Stomach smooth muscle (tissue), 2 donors: ENCODE results near the gene PARD6G.

ENCODE experiments used
- H3K27ac ChIP-seq: one replicate; pipeline ENCODE4 v1.7.0; 2013; ENCODE audit warnings: mild to moderate bottlenecking, low read length, inconsistent platforms
- H3K27me3 ChIP-seq, 2 donors: one replicate each; pipeline ENCODE4 v1.7.0; 2013; ENCODE audit warnings: low read length in 2 of 2; ENCODE audit not compliant: insufficient read depth in 2 of 2, control insufficient read depth in 1 of 2
- H3K36me3 ChIP-seq, 2 donors: one replicate each; pipeline ENCODE4 v1.7.0; 2013; ENCODE audit warnings: low read length in 2 of 2; ENCODE audit not compliant: control insufficient read depth in 2 of 2, insufficient read depth in 2 of 2
- H3K4me1 ChIP-seq: one replicate; pipeline ENCODE4 v1.7.0; 2013; ENCODE audit warnings: low read length; ENCODE audit not compliant: control insufficient read depth, insufficient read depth
- H3K4me3 ChIP-seq, 2 donors: one replicate each; pipeline ENCODE4 v1.7.0; 2013; ENCODE audit warnings: low read length in 2 of 2
- H3K9ac ChIP-seq, 2 donors: one replicate each; pipeline ENCODE4 v1.7.0; 2013; ENCODE audit warnings: low read length in 2 of 2, mild to moderate bottlenecking in 1 of 2
- H3K9me3 ChIP-seq, 2 donors: one replicate each; pipeline ENCODE4 v1.7.0; 2013; ENCODE audit warnings: low read length in 2 of 2; ENCODE audit not compliant: control insufficient read depth in 2 of 2
- donor health status: healthy.
- donor health status: Pancreatic carcinoma.

PARD6G gene

DNA sequence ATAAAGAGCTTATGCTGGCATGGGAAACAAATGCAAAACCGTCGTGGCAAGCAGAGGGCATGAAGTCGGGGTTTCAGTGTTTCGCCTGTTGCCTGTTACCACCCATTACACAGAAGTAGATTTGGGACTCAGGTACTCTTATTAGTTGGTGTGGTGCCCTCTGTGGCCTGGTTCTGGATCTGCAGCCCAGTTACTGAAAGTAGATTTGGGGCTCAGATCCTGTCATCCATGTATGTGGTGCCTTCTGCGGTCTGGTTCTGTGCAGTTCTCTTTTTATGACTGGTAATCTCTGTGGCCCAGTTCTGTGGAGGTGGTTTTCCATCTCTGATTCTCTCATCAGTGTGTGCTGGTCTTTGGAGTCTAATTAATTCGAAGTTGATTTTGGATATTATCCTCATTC is 93.0 kb downstream of the PARD6G start:
- Histone ChIP-seq H3K27ac (no peak overlapping the region), H3K9me3 (no peaks in the 10 kb centered on the region), H3K36me3 (no peaks in the 10 kb centered on the region), H3K4me3 (no peak overlapping the region), H3K27me3 (no peaks in the 10 kb centered on the region), H3K9ac (no peak overlapping the region), H3K4me1 (no peaks in the 10 kb centered on the region)

DNA sequence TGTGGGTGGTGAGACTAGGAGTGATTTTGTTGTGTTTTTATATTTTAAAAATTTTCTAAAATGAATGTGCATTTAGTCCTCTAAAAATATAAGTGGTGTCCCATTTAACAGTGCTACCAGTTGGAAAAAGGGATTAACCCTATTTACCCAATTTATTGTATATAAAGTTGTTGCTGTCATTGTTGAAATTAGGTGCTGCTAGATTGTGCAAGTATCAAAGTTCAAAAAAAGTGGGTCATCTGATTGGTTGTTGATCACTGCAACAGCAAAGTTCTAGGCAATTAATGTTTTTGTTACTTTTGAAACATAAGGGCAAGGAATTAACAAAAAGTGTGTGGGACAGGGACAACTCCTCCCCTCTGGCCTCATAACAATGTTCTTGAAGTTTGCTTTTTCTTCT is 97.6 kb downstream of the PARD6G start:
- H3K36me3 ChIP-seq, result peaks cover 0 to 5% of the 10 kb centered on the region in 2 donors
- H3K4me3 ChIP-seq, result no peak overlapping the region
- H3K9me3 ChIP-seq, result no peaks in the 10 kb centered on the region
- no peak overlapping the region for H3K9ac ChIP-seq
- H3K4me1 ChIP-seq, result peaks cover 9% of the 10 kb centered on the region
- no peak overlapping the region for H3K27ac ChIP-seq
- H3K27me3 ChIP-seq, result no peaks in the 10 kb centered on the region

DNA sequence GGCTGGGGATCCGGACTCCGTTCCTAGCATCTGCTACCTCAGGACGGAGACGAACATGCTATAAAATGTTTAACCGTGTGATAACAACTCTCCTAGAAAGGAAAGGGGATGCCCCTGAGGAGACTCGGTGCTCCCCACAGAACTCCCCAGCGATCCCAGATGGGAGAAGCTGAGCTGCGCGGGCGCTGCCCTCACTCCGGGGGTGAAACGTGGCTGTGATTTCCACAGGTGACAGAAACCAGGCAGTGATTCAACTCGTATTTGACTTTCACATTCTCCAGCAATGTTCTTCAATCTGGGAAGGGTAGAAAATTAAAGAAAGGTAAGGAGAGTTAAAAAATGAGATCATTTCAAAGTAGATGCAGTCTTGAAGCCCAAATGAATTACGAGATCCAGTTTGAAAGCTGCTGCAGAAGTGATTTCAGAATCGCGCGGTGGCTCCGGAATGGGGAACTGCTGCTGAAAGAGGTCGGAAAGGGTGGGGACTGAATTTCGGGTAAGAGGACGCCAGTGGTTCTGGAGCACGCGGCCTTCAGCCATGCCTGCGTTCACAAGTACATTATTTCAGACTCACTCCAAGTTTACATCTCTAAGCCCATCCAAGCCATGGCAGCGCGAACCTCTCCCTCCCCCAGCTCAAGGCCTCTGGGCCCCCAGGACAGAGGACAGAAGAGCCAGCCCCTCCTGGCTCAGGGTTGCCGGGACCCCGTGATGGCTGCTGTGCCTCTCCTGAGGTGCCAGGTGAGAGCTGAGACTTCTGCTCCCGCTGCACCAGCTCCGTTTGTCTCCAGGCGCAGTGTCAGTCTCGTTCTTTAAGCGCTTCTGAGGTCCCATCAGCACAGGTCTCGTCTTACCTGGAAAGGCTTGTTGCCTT is 98.8 kb downstream of the PARD6G start:
- peaks cover 0 to 5% of the 10 kb centered on the region in 2 donors for H3K36me3 ChIP-seq
- H3K27ac ChIP-seq, result no peak overlapping the region
- H3K9ac ChIP-seq, result peak overlapping the region; percentile 47 to 68
- H3K9me3 ChIP-seq, result no peaks in the 10 kb centered on the region
- H3K27me3 ChIP-seq, result no peaks in the 10 kb centered on the region
- peaks cover 9% of the 10 kb centered on the region for H3K4me1 ChIP-seq
- H3K4me3 ChIP-seq, result peak overlapping the region; percentile 78 to 88

DNA sequence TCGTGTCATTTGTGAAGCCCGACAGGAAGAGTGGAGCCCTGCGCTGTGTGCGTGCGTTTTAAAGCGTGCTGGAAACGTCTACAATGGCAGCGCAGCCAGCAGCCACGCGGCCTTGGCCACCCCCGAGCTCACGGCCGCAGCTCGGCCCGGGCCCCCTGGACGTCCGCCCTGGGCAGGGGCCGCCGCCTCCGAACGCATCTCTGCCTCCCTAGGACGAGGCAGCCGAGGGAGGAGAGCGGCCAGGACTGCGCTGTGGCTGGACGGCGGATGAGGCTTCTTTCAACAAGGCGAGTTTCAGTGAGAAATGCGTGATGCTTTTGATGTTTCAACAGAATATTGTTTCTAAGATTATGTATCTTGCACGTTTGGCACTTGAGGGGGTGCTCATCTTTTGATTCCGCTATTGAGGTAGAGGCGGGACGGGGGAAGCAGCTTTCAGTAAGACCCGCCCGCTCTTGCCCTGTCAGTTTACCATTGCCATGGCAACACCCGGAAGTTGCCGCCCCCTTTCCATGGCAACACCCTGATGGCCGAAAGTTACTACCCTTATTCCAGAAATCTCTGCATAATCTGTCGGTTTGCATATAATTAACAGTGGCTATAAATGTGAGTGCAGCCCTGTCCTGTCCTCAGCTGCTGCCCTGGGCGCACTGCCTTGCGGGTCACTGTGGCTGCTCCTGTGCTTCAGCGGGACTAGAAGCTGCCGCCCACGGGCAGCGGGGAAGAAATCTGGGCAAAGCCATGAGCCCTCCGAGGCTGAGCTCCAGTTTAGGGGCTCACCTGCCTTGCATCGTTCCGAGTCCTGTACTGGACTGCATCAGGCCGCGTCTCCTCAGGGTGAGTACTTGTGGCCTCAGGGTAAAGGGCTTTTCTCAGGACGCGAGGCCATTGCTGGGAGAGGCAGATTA is 99.6 kb downstream of the PARD6G start:
- Histone ChIP-seq H3K4me1 (peaks cover 9% of the 10 kb centered on the region), H3K27ac (no peak overlapping the region), H3K4me3 (peak overlapping the region; percentile 78 to 88), H3K9me3 (no peaks in the 10 kb centered on the region), H3K9ac (peak overlapping the region; percentile 47 to 68), H3K27me3 (no peaks in the 10 kb centered on the region), H3K36me3 (peaks cover 0 to 5% of the 10 kb centered on the region in 2 donors)

DNA sequence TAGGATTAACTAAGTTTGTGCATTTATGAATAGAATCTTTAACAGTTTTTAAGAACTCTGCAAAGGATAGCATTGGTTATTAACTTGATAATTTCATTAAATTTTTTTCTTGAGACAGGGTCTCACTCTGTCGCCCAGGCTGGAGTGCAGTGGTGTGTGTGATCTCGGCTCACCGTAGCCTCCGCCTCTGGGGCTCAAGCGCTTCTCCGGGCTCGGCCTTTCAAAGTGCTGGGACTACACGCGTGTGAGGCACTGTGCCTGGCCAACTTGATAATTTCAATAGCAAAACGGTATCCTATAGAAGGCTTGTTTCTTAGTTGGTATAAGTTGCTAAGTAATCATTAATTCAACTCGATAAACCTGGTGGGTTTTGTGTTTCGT is 100.3 kb downstream of the PARD6G start:
- Histone ChIP-seq H3K9ac (peak overlapping the region; percentile 47), H3K36me3 (peaks cover 0 to 5% of the 10 kb centered on the region in 2 donors), H3K4me1 (peaks cover 9% of the 10 kb centered on the region), H3K4me3 (peak overlapping the region; percentile 78 to 88), H3K9me3 (no peaks in the 10 kb centered on the region), H3K27ac (no peak overlapping the region), H3K27me3 (no peaks in the 10 kb centered on the region)

DNA sequence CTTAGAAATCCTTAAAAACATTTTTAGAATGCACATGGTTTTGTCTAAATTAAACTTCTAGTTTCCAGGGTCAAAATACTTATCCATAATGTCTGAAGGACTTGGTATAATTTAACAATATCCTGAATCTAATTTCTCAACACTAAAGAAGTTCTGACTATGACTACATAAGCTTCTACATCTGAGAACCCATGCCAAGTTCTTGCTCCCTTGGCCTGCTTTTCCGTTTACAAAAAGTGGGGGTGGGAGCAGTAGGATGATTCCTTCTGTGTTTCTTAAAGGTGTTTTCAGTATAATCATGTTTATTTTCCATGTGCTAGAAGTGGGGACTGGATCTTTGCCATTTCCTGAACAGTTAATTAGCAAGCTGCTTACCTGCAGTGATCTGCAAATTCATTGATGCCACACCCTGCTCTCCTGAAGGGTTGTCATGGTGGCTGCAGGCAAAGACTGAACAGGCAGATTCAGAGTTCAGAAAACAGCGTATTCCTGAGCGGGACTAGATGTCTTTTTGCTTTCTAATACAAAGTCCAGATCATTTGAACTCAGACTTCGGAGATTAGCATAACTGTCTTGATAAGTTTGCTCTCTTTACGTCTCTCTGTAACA is 102.0 kb downstream of the PARD6G start:
- H3K27ac ChIP-seq, result no peak overlapping the region
- H3K27me3 ChIP-seq, result no peaks in the 10 kb centered on the region
- H3K36me3 ChIP-seq, result peaks cover 5 to 8% of the 10 kb centered on the region in 2 donors
- peaks cover 9% of the 10 kb centered on the region for H3K4me1 ChIP-seq
- H3K9ac ChIP-seq, result no peak overlapping the region
- no peaks in the 10 kb centered on the region for H3K9me3 ChIP-seq
- no peak overlapping the region for H3K4me3 ChIP-seq

DNA sequence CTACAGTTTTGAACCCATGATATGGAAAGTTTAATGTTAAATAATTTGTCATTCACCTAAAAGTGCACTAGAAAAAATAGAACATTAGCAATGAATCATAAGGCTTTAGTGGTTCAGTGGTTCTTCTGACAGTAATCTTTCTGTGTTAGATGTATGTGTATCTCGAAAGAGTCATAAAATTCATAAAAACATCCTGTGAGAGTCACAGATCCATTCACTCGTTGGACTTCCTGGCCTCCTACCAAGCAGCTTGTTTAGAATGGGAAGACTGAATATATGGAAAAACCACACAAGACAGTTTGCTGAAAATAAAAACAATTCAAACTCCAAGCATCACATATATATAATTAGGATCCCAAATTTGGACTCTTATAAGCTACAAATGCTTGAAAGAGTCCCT is 103.4 kb downstream of the PARD6G start:
- no peak overlapping the region for H3K4me3 ChIP-seq
- no peaks in the 10 kb centered on the region for H3K9me3 ChIP-seq
- no peak overlapping the region for H3K27ac ChIP-seq
- peaks cover 9% of the 10 kb centered on the region for H3K4me1 ChIP-seq
- no peaks in the 10 kb centered on the region for H3K27me3 ChIP-seq
- no peak overlapping the region for H3K9ac ChIP-seq
- H3K36me3 ChIP-seq, result peaks cover 9 to 12% of the 10 kb centered on the region in 2 donors

DNA sequence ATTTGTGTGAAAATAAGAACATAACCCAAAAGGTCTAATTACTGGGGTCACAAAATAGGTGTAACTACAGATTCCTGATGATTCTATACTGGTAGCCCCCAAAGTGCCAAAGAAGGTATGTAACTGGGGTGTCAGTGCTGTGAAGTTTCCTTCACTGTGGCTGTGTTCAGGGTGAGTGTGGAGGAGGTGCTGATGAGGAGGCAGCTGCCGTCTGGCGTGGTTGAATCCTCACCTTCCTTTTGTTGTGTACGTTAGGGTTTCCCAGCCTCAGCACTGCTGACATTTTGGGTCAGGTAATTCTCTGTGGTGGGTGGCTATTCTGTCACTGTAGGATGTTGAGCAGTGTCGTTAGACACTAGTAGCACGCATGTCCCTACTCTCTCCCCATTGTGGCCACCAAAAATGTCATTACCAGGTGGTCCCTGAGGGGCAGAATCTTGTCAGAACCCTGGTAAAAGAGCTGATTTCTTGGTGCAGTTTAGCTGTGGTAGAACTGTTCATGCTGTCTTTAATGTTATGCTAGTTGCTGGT is 106.8 kb downstream of the PARD6G start:
- H3K36me3 ChIP-seq, result peaks cover 32 to 35% of the 10 kb centered on the region in 2 donors
- H3K27me3 ChIP-seq, result no peaks in the 10 kb centered on the region
- no peak overlapping the region for H3K4me3 ChIP-seq
- H3K4me1 ChIP-seq, result no peaks in the 10 kb centered on the region
- no peaks in the 10 kb centered on the region for H3K9me3 ChIP-seq
- no peak overlapping the region for H3K27ac ChIP-seq
- no peak overlapping the region for H3K9ac ChIP-seq

DNA sequence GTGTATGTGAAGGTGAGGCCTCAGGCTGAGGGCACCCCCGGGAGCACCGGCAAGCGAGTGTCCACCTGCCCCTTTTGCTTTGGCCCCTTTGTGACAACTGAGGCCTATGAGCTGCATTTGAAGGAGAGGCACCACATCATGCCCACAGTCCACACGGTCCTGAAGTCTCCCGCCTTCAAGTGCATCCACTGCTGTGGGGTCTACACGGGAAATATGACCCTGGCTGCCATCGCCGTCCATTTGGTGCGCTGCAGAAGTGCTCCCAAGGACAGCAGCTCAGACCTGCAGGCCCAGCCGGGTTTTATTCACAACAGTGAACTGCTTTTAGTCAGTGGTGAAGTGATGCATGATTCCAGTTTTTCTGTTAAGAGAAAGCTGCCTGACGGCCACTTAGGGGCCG is 109.3 kb downstream of the PARD6G start:
- no peak overlapping the region for H3K9ac ChIP-seq
- H3K36me3 ChIP-seq, result peaks cover 42 to 47% of the 10 kb centered on the region in 2 donors
- no peak overlapping the region for H3K4me3 ChIP-seq
- H3K27ac ChIP-seq, result no peak overlapping the region
- H3K9me3 ChIP-seq, result no peaks in the 10 kb centered on the region
- H3K4me1 ChIP-seq, result no peaks in the 10 kb centered on the region
- no peaks in the 10 kb centered on the region for H3K27me3 ChIP-seq

DNA sequence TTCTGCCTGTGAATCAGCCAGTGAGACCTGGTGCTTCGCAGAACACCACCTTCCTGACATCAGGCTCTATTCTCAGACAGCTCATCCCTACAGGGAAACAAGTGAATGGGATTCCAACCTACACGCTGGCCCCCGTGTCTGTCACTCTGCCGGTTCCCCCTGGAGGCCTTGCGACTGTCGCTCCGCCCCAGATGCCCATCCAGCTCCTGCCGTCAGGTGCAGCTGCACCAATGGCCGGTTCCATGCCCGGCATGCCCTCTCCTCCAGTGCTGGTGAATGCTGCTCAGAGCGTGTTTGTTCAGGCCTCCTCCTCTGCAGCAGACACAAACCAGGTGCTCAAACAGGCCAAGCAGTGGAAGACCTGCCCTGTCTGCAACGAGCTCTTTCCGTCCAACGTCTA is 110.2 kb downstream of the PARD6G start:
- no peak overlapping the region for H3K9ac ChIP-seq
- no peaks in the 10 kb centered on the region for H3K9me3 ChIP-seq
- no peaks in the 10 kb centered on the region for H3K4me1 ChIP-seq
- H3K27me3 ChIP-seq, result no peaks in the 10 kb centered on the region
- no peak overlapping the region for H3K4me3 ChIP-seq
- peaks cover 43 to 47% of the 10 kb centered on the region in 2 donors for H3K36me3 ChIP-seq
- H3K27ac ChIP-seq, result no peak overlapping the region
